Activated naive CD4-positive, alpha-beta T cell treated with anti-CD3 and anti-CD28 coated beads, Interleukin-2, amount 10 ng/mL, durations not matched to agents 7 days and 5 days (primary cell): ENCODE data around the gene AP2B1.
"Not testable (repeated sequence)": the region's sequence is repeated elsewhere in the genome, so short reads cannot be mapped to it uniquely, and the experiment has no call there.

Experiments used
- CTCF ChIA-PET: fragments of 350-600 bp; sonication (Branson Sonifier 250); formaldehyde crosslinking; loops from one replicate; lab custom pipeline; 2021; ENCODE audit warnings: antibody characterized with exemption; lab: Charles Lee
- DNase-seq: peaks from one replicate; pipeline ENCODE4 v3.0.0-alpha.2; 2020
- H3K27ac Mint-ChIP-seq: one replicate; pipeline ENCODE4 v1.8.0; 2021; ENCODE audit warnings: mild to moderate bottlenecking, moderate library complexity, mixed read lengths
- H3K27me3 Mint-ChIP-seq: one replicate; pipeline ENCODE4 v1.8.0; 2021; ENCODE audit warnings: mild to moderate bottlenecking, mixed read lengths
- H3K36me3 Mint-ChIP-seq: one replicate; pipeline ENCODE4 v1.8.0; 2021; ENCODE audit warnings: mixed read lengths
- H3K4me1 Mint-ChIP-seq: one replicate; pipeline ENCODE4 v1.8.0; 2021; ENCODE audit warnings: mixed read lengths
- H3K4me3 Mint-ChIP-seq: one replicate; pipeline ENCODE4 v1.8.0; 2021; ENCODE audit warnings: mild to moderate bottlenecking, moderate library complexity, mixed read lengths
- H3K9me3 Mint-ChIP-seq: one replicate; pipeline ENCODE4 v1.8.0; 2021; ENCODE audit warnings: mixed read lengths

Gene AP2B1

DNA sequence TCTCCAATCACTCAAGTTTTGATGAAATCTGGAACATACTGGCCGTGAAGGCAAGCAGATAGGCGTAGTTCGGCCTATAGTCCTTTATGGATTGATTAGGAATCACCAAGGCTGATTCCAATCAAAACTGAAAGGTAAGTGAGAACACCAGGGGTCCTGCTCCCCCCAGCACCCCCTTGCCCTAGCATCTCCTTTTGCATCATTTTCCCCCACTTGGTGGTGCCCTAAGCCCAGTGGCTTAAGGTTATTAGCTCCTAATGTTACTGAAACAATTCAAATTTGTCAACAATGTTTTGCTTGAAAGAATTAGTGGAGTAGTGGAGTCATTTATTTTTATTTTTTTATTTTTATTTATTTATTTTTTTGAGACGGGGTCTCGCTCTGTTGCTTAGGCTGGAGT, 31.4 kb upstream of the AP2B1 start:
- peaks cover 1% of the 10 kb centered on the region for H3K4me1 Mint-ChIP-seq
- DNase-seq: no peak
- H3K9me3 Mint-ChIP-seq: no peaks in the 10 kb centered on the region
- H3K4me3 Mint-ChIP-seq: no peak overlapping the region
- H3K36me3 Mint-ChIP-seq: no peaks in the 10 kb centered on the region
- CTCF ChIA-PET: interaction anchor here (1.0 to 1.4 kb wide), 3 partner anchors 15 to 189 kb away, joined by 3 to 4 read pairs (median 4); partner anchors contain the start of gene PEX12
- H3K27me3 Mint-ChIP-seq: peaks cover 63% of the 10 kb centered on the region
- H3K27ac Mint-ChIP-seq: no peak overlapping the region

GRCh38 chr17:35557353-35557752, 29.8 kb upstream of the AP2B1 start:
- Mint-ChIP-seq H3K36me3 (no peaks in the 10 kb centered on the region), H3K4me3 (no peak overlapping the region), H3K27ac (no peak overlapping the region), H3K9me3 (no peaks in the 10 kb centered on the region), H3K27me3 (peaks cover 67% of the 10 kb centered on the region), H3K4me1 (peaks cover 3% of the 10 kb centered on the region)
- no peak for DNase-seq
- CTCF ChIA-PET: no interaction called here

GRCh38 chr17:35559495-35560210, 27.5 kb upstream of the AP2B1 start:
- Mint-ChIP-seq H3K4me1 (peaks cover 3% of the 10 kb centered on the region), H3K36me3 (no peaks in the 10 kb centered on the region), H3K27ac (no peak overlapping the region), H3K4me3 (no peak overlapping the region), H3K27me3 (peaks cover 59% of the 10 kb centered on the region), H3K9me3 (no peaks in the 10 kb centered on the region)
- DNase-seq: no peak
- CTCF ChIA-PET: interaction anchor here (0.9 kb wide), 2 partner anchors 10 to 53 kb away, joined by 3 read pairs; no protein-coding TSS in a partner anchor

- no peak for DNase-seq
- no peak within 1 kb of the TSS for H3K4me3 Mint-ChIP-seq
- H3K27ac Mint-ChIP-seq: peak within 1 kb of the TSS; percentile 20
- H3K27me3 Mint-ChIP-seq: peaks cover 64% of the 10 kb centered on the region
- H3K4me1 Mint-ChIP-seq: peaks cover 3% of the 10 kb centered on the region
- CTCF ChIA-PET: no interaction called here
- H3K9me3 Mint-ChIP-seq: no peaks in the 10 kb centered on the region
- no peaks in the 10 kb centered on the region for H3K36me3 Mint-ChIP-seq
Observed at GRCh38 chr17:35560703-35561102, 26.4 kb upstream of the AP2B1 start, which contains the start of gene SLFN14. Gene SLFN14, minus strand, starts transcription at chr17:35560819. Its CDS starts 2,757 bp downstream, at chr17:35558062.

DNA sequence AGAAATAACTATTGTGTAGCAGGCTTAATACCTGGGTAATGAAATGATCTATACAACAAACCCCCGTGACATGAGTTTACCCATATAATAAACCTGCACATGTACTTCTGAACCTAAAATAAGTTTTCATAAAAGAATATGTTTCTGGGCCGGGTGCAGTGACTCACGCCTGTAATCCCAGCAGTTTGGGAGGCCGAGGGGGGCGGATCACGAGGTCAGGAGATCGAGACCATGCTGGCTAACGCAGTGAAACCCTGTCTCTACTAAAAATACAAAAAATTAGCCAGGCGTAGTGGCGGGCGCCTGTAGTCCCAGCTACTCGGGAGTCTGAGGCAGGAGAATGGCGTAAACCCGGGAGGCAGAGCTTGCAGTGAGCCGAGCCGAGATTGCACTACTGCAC, 23.9 kb upstream of the AP2B1 start:
- H3K36me3 Mint-ChIP-seq, H3K4me3 Mint-ChIP-seq, H3K9me3 Mint-ChIP-seq, DNase-seq, CTCF ChIA-PET, H3K27ac Mint-ChIP-seq: not testable (repeated sequence)
- Mint-ChIP-seq H3K4me1 (peaks cover 14% of the 10 kb centered on the region), H3K27me3 (peaks cover 56% of the 10 kb centered on the region)

DNA sequence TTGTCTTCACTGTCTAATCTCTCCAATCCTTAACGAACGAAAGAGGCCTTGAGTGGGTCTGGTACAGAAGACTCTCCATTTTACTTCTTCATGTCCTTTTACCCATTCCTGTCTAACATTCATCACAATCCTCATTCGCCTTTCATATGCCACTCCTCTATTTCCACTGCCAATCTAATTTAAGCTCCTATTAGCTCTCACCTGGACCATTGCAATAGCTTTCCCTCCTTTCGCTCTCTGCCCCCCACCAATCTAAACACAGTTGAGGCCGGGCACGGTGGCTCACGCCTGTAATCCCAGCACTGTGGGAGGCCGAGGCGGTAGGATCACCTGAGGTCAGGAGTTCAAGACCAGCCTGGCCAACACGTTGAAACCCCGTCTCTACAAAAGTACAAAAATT, 20.2 kb upstream of the AP2B1 start:
- H3K4me1 Mint-ChIP-seq: peaks cover 35% of the 10 kb centered on the region
- peak overlapping the region; percentile 82 for H3K27ac Mint-ChIP-seq
- peaks cover 6% of the 10 kb centered on the region for H3K36me3 Mint-ChIP-seq

DNA sequence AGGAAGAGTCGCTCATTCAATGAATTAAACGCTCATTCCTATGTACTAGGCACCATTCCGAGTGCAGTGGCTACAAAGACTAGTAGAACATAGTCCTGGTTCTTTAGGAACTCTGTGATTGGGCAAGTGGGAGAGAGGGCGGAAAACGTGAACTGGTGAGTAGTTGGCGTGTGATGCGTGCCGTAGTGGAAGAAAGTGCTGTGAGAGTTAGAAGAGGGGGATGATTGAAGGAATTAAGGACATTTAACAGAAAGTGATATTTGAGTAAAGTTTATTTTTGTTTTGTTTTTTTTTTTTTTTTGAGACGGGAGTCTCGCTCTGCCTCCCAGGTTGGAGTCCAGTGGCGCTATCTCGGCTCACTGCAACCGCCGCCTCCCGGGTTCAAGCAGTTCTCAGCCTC, 18.6 kb upstream of the AP2B1 start:
- peak overlapping the region; percentile 88 for H3K27ac Mint-ChIP-seq
- no peaks in the 10 kb centered on the region for H3K9me3 Mint-ChIP-seq
- DNase-seq: peak; percentile 52
- CTCF ChIA-PET: interaction anchor here (0.6 to 1.2 kb wide), 2 partner anchors 9 to 504 kb away, joined by 3 read pairs; no protein-coding TSS in a partner anchor
- H3K36me3 Mint-ChIP-seq: peaks cover 8% of the 10 kb centered on the region
- peak overlapping the region; percentile 75 for H3K4me3 Mint-ChIP-seq
- peaks cover 35% of the 10 kb centered on the region for H3K4me1 Mint-ChIP-seq
- peaks cover 18% of the 10 kb centered on the region for H3K27me3 Mint-ChIP-seq

More for the DNA sequence above, 20.2 kb upstream of the AP2B1 start:
- no peak for DNase-seq
- no peaks in the 10 kb centered on the region for H3K9me3 Mint-ChIP-seq
- peaks cover 27% of the 10 kb centered on the region for H3K27me3 Mint-ChIP-seq
- CTCF ChIA-PET: no interaction called here
- H3K4me3 Mint-ChIP-seq: peak overlapping the region; percentile 75

- no peaks in the 10 kb centered on the region for H3K9me3 Mint-ChIP-seq
- DNase-seq: no peak
- peak overlapping the region; percentile 75 for H3K4me3 Mint-ChIP-seq
- H3K27ac Mint-ChIP-seq: no peak overlapping the region
- H3K36me3 Mint-ChIP-seq: peaks cover 8% of the 10 kb centered on the region
- peaks cover 35% of the 10 kb centered on the region for H3K4me1 Mint-ChIP-seq
- peaks cover 18% of the 10 kb centered on the region for H3K27me3 Mint-ChIP-seq
- CTCF ChIA-PET: interaction anchor here (1.2 kb wide), 1 partner anchor 10 kb away, joined by 3 read pairs; no protein-coding TSS in a partner anchor
Observed at GRCh38 chr17:35569405-35569804, 17.7 kb upstream of the AP2B1 start.

DNA sequence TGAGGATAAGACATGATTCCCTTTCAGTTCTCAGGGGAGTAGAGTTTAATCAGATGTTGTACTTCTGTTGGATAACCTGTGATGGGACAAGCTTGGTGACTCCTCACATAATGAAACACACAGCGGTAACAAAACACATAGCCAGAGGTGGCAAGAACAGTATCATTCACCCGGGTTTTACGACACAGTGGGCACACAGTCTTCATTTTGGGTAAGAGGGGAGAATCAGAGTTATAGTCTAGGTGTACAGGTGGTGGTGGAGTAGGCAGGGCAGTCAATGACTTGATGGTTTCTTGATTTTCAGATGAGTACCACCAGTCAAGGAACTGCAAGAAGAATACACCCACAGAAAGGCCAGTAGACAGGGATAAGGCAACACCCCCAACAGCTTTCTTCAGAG, 11.4 kb upstream of the AP2B1 start:
- Mint-ChIP-seq H3K4me3 (no peak overlapping the region), H3K36me3 (peaks cover 14% of the 10 kb centered on the region), H3K9me3 (no peaks in the 10 kb centered on the region), H3K27me3 (no peaks in the 10 kb centered on the region), H3K27ac (no peak overlapping the region), H3K4me1 (peaks cover 36% of the 10 kb centered on the region)
- DNase-seq: no peak
- CTCF ChIA-PET: no interaction called here

DNA sequence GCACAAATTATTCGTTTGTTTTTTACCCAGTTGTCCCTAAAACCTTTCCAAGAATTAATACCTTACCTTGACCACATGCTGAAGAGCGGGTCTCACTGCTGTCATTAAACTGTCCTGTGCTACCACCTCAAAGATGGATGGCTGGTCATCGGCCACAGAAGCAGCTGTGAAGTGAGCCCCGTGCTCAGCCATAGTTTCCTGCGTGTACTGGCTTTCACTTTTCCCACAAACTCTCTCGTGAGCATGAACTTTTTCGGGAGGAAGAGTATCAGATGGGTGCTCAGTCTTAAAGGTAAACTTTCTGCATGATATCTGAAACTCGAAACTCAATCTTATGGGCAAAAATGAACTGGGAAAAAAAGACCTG, 9.3 kb upstream of the AP2B1 start:
- H3K27me3 Mint-ChIP-seq: peaks cover 4% of the 10 kb centered on the region
- no peaks in the 10 kb centered on the region for H3K9me3 Mint-ChIP-seq
- peak overlapping the region; percentile 99 for H3K4me3 Mint-ChIP-seq
- peaks cover 14% of the 10 kb centered on the region for H3K36me3 Mint-ChIP-seq
- peak overlapping the region; percentile 99 for H3K27ac Mint-ChIP-seq
- CTCF ChIA-PET: interaction anchor here (0.9 to 2.2 kb wide), 6 partner anchors 9 to 43 kb away, joined by 3 to 10 read pairs (median 4); partner anchors contain the start of genes AP2B1 and SLFN12L
- peak; percentile 27 for DNase-seq
- peaks cover 32% of the 10 kb centered on the region for H3K4me1 Mint-ChIP-seq

DNA sequence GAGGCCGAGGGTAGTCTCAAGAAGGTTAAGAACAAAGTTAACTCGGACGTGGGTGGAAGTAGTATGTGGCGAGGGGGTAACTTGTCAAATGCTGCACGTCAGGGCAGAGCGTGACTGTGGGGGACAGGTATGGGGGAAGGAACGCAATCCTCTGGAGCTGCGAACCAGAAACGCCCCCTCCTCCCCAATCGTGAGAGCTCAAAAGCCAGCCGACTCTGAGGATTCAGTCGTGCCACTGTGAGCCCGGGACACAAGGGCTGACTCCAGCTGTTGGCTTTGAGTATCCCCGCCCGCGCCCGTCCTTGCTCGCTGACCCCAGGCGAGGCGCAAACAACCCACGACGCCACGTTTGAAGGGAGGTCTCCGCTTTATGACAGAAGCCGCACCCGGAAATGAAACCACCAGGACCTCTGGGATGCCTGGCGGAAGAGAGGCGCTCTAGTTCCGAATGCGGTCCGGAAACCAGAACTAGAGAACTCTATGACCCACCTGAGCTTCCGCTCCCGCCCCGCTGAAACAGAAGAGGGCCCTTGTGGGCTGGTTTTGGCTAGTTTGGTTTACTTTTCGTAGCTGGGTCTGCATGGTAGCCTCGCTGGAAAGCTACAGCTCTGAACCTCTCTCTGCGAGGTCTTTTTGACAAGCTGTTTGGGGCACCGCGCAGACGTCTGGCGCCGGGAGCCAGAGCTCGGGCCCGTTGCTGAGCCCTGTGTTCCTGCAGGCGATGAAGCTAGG, 8.8 kb upstream of the AP2B1 start, which contains the start of gene PEX12:
PEX12 (minus strand) TSS at position 375 of the 732 bp plus-strand sequence. CDS start 550 bp downstream, outside the sequence.
- H3K27ac Mint-ChIP-seq: peak within 1 kb of the TSS; percentile 99
- H3K4me1 Mint-ChIP-seq: peaks cover 32% of the 10 kb centered on the region

GRCh38 chr17:35578929-35579432, 8.1 kb upstream of the AP2B1 start:
- no peaks in the 10 kb centered on the region for H3K9me3 Mint-ChIP-seq
- CTCF ChIA-PET: interaction anchor here (0.6 to 2.2 kb wide), 7 partner anchors 8 to 81 kb away, joined by 3 to 10 read pairs (median 3); partner anchors contain the start of gene AP2B1

More for the DNA sequence above, 8.8 kb upstream of the AP2B1 start, which contains the start of gene PEX12:
- Mint-ChIP-seq H3K4me3 (peak within 1 kb of the TSS; percentile 99), H3K9me3 (no peaks in the 10 kb centered on the region), H3K36me3 (peaks cover 12% of the 10 kb centered on the region), H3K27me3 (peaks cover 8% of the 10 kb centered on the region)
- CTCF ChIA-PET: interaction anchor here (0.6 to 2.2 kb wide), 8 partner anchors 8 to 82 kb away, joined by 3 to 10 read pairs (median 3); partner anchors contain the start of genes AP2B1 and SLFN12L
- DNase-seq: peak; percentile 94

GRCh38 chr17:35584061-35584460, 3.1 kb upstream of the AP2B1 start:
- Mint-ChIP-seq H3K27me3 (peaks cover 10% of the 10 kb centered on the region), H3K27ac (no peak overlapping the region), H3K9me3 (no peaks in the 10 kb centered on the region), H3K36me3 (no peaks in the 10 kb centered on the region), H3K4me3 (no peak overlapping the region), H3K4me1 (peaks cover 25% of the 10 kb centered on the region)
- no peak for DNase-seq
- CTCF ChIA-PET: no interaction called here

More at GRCh38 chr17:35578929-35579432, 8.1 kb upstream of the AP2B1 start:
- peaks cover 12% of the 10 kb centered on the region for H3K36me3 Mint-ChIP-seq
- peaks cover 32% of the 10 kb centered on the region for H3K4me1 Mint-ChIP-seq
- DNase-seq: no peak
- H3K27me3 Mint-ChIP-seq: peaks cover 10% of the 10 kb centered on the region
- peak overlapping the region; percentile 99 for H3K27ac Mint-ChIP-seq
- H3K4me3 Mint-ChIP-seq: peak overlapping the region; percentile 99
